ENCODE data around the gene HSPA1L. TPM values are rescaled to one million over a fixed set of nuclear protein-coding genes. Genes with fewer than 3 reads are reported as not detected.

The HSPA1L gene
- polyA plus RNA-seq, 1 donor (not counting 4 experiments of a cell fraction or from before 2014, with no cell fraction given): 0.60 TPM

DNA sequence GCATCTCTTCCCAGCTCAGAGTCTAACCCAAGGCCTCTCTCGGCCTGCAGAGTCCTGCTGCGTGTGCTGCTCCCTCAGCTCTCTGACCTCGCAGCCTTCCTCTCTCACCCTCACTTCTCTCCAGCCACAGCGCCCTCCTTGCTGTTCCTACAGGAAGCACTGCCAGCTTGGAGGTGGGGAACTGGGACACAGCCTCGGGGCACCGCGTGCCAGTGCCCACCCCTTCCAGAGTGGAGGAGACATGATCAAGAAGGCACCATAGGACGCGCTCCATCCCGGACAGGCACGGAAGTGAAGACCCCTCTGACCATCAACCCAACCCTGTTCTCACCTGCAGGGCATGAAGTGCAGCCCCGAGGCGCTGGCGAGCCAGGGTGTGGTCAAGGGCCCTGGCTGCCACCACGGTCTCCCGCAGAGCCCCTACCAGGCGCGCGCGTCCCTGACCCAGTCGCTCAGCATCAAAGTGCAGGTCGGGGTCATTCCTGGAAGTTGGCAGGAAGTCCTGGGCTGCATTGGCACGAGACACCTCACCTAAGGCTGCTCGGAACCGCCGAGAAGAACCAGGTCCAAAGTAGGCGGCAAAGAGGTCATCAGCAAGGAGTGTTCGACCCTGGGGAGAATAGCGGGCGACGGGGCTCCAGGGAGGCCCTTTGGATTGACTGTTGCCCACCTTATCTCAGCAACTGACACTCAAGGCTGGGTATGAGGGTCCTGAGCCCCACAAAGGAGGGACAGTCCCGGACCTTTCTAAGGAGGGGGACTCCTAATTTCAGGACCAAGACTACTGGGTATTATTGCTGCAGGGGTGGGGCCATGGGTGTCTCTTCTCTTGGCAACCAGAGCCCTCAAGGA, 39.2 kb downstream of the HSPA1L start:
- DNase-seq (ENCODE audit: low read depth, low spot score) (no peak), FAIRE-seq (no peak)
- H3K4me1 ChIP-seq (ENCODE audit: control insufficient read depth, extremely low read depth, insufficient read depth, low read length): peaks cover 25% of the 10 kb centered on the region
- TF ChIP-seq CTCF (optimal IDR thresholded peaks at IDR 0.05 in 1 of 3, IDR thresholded peaks at IDR 0.05 in 1 of 3, conservative IDR thresholded peaks at IDR 0.05 in 1 of 3; ENCODE audit: extremely low read depth in 1 of 3, insufficient read depth in 2 of 3, low read length in 3 of 3) (no peak), EZH2 (IDR thresholded peaks at IDR 0.05; ENCODE audit: low read length) (no peak)
- H4K20me1 ChIP-seq (ENCODE audit: control insufficient read depth, extremely low read depth, insufficient read depth, low read length): no peaks in the 10 kb centered on the region
- H3K9me1 ChIP-seq (ENCODE audit: control insufficient read depth, extremely low read depth, insufficient read depth, low read length): no peaks in the 10 kb centered on the region
- no peaks in the 10 kb centered on the region for H3K9me3 ChIP-seq (ENCODE audit: control insufficient read depth, low read depth, low read length)
- H3K36me3 ChIP-seq (ENCODE audit: control insufficient read depth in 2 of 2, extremely low read depth in 1 of 2, insufficient read depth in 2 of 2, low read length in 2 of 2): peaks cover 13 to 20% of the 10 kb centered on the region in 2 experiments
- dilution Hi-C loops (cut with MboI; ENCODE audit: extremely low pct_ligation_motif_present, low sequenced_read_pairs): no loop called here
- no peak overlapping the region for H3K27ac ChIP-seq (ENCODE audit: control insufficient read depth, insufficient read depth, low read length)
- H3K9ac ChIP-seq (ENCODE audit: control insufficient read depth, extremely low read depth, insufficient read depth, low read length): no peak overlapping the region
- H2AFZ ChIP-seq (ENCODE audit: control insufficient read depth, low read length): no peak overlapping the region
- H3K4me3 ChIP-seq (ENCODE audit: control insufficient read depth in 2 of 3, extremely low read depth in 1 of 3, insufficient read depth in 2 of 3, low read depth in 1 of 3, low read length in 3 of 3): no peak overlapping the region
- no peak overlapping the region for H3K4me2 ChIP-seq (ENCODE audit: control insufficient read depth, extremely low read depth, insufficient read depth, low read depth, low read length)
- H3K79me2 ChIP-seq (ENCODE audit: control insufficient read depth, insufficient read depth, low read length): no peaks in the 10 kb centered on the region
- H3K27me3 ChIP-seq (ENCODE audit: control insufficient read depth, extremely low read depth, insufficient read depth, low read length): no peaks in the 10 kb centered on the region

DNA sequence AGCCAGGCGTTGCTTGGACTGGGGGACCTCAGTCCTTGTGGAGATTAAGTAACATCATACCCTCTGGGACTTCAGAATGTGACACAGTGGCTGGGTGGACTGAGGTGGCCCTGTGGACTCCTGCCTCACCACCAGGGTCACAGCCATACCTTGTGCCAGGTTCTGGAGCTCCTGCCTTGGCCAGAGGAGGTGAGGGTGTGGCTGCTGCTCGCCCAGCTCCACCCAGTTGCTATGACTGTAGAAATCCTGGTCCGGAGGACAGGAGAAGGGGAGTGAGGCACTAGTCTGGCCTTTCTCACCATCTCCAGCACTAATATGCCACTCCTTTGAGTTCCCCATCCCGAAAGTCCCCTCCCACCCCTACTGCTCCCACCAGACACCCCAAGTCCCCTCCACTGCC, 39.9 kb downstream of the HSPA1L start:
- Histone ChIP-seq H3K79me2 (ENCODE audit: control insufficient read depth, insufficient read depth, low read length) (no peaks in the 10 kb centered on the region), H3K9me3 (ENCODE audit: control insufficient read depth, low read depth, low read length) (no peaks in the 10 kb centered on the region), H2AFZ (ENCODE audit: control insufficient read depth, low read length) (no peak overlapping the region), H3K4me2 (ENCODE audit: control insufficient read depth, extremely low read depth, insufficient read depth, low read depth, low read length) (no peak overlapping the region), H3K36me3 (ENCODE audit: control insufficient read depth in 2 of 2, extremely low read depth in 1 of 2, insufficient read depth in 2 of 2, low read length in 2 of 2) (peaks cover 12 to 15% of the 10 kb centered on the region in 2 experiments), H3K4me1 (ENCODE audit: control insufficient read depth, extremely low read depth, insufficient read depth, low read length) (peaks cover 25% of the 10 kb centered on the region), H3K27me3 (ENCODE audit: control insufficient read depth, extremely low read depth, insufficient read depth, low read length) (no peaks in the 10 kb centered on the region), H3K27ac (ENCODE audit: control insufficient read depth, insufficient read depth, low read length) (no peak overlapping the region), H4K20me1 (ENCODE audit: control insufficient read depth, extremely low read depth, insufficient read depth, low read length) (no peaks in the 10 kb centered on the region), H3K4me3 (ENCODE audit: control insufficient read depth in 2 of 3, extremely low read depth in 1 of 3, insufficient read depth in 2 of 3, low read depth in 1 of 3, low read length in 3 of 3) (no peak overlapping the region), H3K9ac (ENCODE audit: control insufficient read depth, extremely low read depth, insufficient read depth, low read length) (no peak overlapping the region), H3K9me1 (ENCODE audit: control insufficient read depth, extremely low read depth, insufficient read depth, low read length) (no peaks in the 10 kb centered on the region)
- DNase-seq (ENCODE audit: low read depth, low spot score): no peak
- no peak for FAIRE-seq
- no peak for TF ChIP-seq EZH2 (IDR thresholded peaks at IDR 0.05; ENCODE audit: low read length)
- TF ChIP-seq CTCF (optimal IDR thresholded peaks at IDR 0.05 in 1 of 3, IDR thresholded peaks at IDR 0.05 in 1 of 3, conservative IDR thresholded peaks at IDR 0.05 in 1 of 3; ENCODE audit: extremely low read depth in 1 of 3, insufficient read depth in 2 of 3, low read length in 3 of 3): no peak
- dilution Hi-C loops (cut with MboI; ENCODE audit: extremely low pct_ligation_motif_present, low sequenced_read_pairs): no loop called here
